GM23338 (cell line): ENCODE data around the gene EFNB3. TPM values are rescaled to one million over a fixed set of nuclear protein-coding genes. Genes with fewer than 3 reads are reported as not detected.
A peak's percentile ranks its signal among the peaks of the same experiment; 100 is the strongest.

Experiments used
- ATAC-seq: fragments of 200-7000 bp; cut with Tn5 transposase; 3 replicates; pipeline ENCODE4 v1.9.1; 2020
- DNase-seq: peaks from one replicate; pipeline ENCODE4 v3.0.0-alpha.2; 2015; ENCODE audit warnings: low spot score
- H2AFZ ChIP-seq: fragments of 200-600 bp; sonication (generic); 2 replicates; pipeline ENCODE4 v1.8.0; 2016; ENCODE audit warnings: antibody characterized with exemption, mild to moderate bottlenecking, moderate library complexity
- H3F3A ChIP-seq: fragments of 200-600 bp; sonication (generic); replicated peaks from 2 replicates; pipeline ENCODE4 v1.8.0; 2017; ENCODE audit warnings: antibody characterized with exemption, mixed run types, low read depth
- H3K27ac ChIP-seq: fragments of 200-600 bp; sonication (generic); 2 replicates; pipeline ENCODE4 v1.6.1; 2016; ENCODE audit warnings: low read depth
- H3K27me3 ChIP-seq: fragments of 200-600 bp; sonication (generic); 2 replicates; pipeline ENCODE4 v1.8.0; 2016; ENCODE audit warnings: mild to moderate bottlenecking, mixed run types, moderate library complexity; ENCODE audit not compliant: insufficient read depth
- H3K36me3 ChIP-seq: fragments of 200-600 bp; sonication (generic); 2 replicates; pipeline ENCODE4 v1.8.0; 2016; ENCODE audit warnings: mild to moderate bottlenecking; ENCODE audit not compliant: insufficient read depth
- H3K4me1 ChIP-seq: fragments of 200-600 bp; sonication (generic); 2 replicates; pipeline ENCODE4 v1.8.0; 2016; ENCODE audit warnings: mild to moderate bottlenecking, moderate library complexity; ENCODE audit not compliant: insufficient read depth
- H3K4me2 ChIP-seq: fragments of 200-600 bp; sonication (generic); 2 replicates; pipeline ENCODE4 v1.7.1; 2017; ENCODE audit warnings: mixed run types
- H3K4me3 ChIP-seq: fragments of 200-600 bp; sonication (generic); 2 replicates; pipeline ENCODE4 v1.6.1; 2016; ENCODE audit warnings: mixed run types
- H3K79me2 ChIP-seq: fragments of 200-600 bp; sonication (generic); replicated peaks from 2 replicates; pipeline ENCODE4 v1.8.0; 2017; ENCODE audit warnings: mild to moderate bottlenecking; ENCODE audit not compliant: insufficient read depth
- H3K9me2 ChIP-seq: fragments of 200-600 bp; sonication (generic); 2 replicates; pipeline ENCODE4 v1.8.0; 2017; ENCODE audit not compliant: insufficient read depth
- H4K20me1 ChIP-seq: fragments of 200-600 bp; sonication (generic); replicated peaks from 2 replicates; pipeline ENCODE4 v1.8.0; 2017; ENCODE audit warnings: mild to moderate bottlenecking; ENCODE audit not compliant: insufficient read depth
- H3K27ac Mint-ChIP-seq: 2 replicates; pipeline ENCODE4 v1.8.0; 2020; ENCODE audit warnings: inconsistent platforms, mild to moderate bottlenecking, moderate library complexity, mixed read lengths
- H3K27me3 Mint-ChIP-seq: 3 replicates; pipeline ENCODE4 v1.8.0; 2022; ENCODE audit warnings: low read depth, mild to moderate bottlenecking, moderate library complexity, mixed read lengths, inconsistent platforms; ENCODE audit not compliant: insufficient read depth, poor library complexity
- H3K36me3 Mint-ChIP-seq: 3 replicates; pipeline ENCODE4 v1.8.0; 2021; ENCODE audit warnings: low read depth, mild to moderate bottlenecking, inconsistent platforms, moderate library complexity, mixed read lengths
- H3K4me1 Mint-ChIP-seq: 3 replicates; pipeline ENCODE4 v1.8.0; 2020; ENCODE audit warnings: mild to moderate bottlenecking, inconsistent platforms, mixed read lengths
- H3K4me3 Mint-ChIP-seq: 3 replicates; pipeline ENCODE4 v1.8.0; 2021; ENCODE audit warnings: moderate library complexity, mild to moderate bottlenecking, inconsistent platforms, mixed read lengths
- H3K9me3 Mint-ChIP-seq: 3 replicates; pipeline ENCODE4 v1.8.0; 2020; ENCODE audit warnings: moderate library complexity, mild to moderate bottlenecking, inconsistent platforms, mixed read lengths
- CREB1 ChIP-seq: fragments of 250-450 bp; sonication (Bioruptor Pico); IDR thresholded peaks from 2 replicates; pipeline ENCODE4 v1.5.0; 2020; ENCODE audit warnings: low read depth, mild to moderate bottlenecking, moderate library complexity
- EZH2 ChIP-seq: fragments of 200-600 bp; sonication (generic); IDR thresholded peaks from one replicate; pipeline ENCODE4 v1.8.0; 2017; ENCODE audit warnings: antibody characterized with exemption, mild to moderate bottlenecking, low read depth; ENCODE audit not compliant: unreplicated experiment
- EZH2phosphoT487 ChIP-seq: fragments of 200-600 bp; sonication (generic); IDR thresholded peaks from one replicate; pipeline ENCODE4 v1.8.1; 2018; ENCODE audit warnings: antibody characterized with exemption; ENCODE audit not compliant: unreplicated experiment
- JUNB ChIP-seq: IDR thresholded peaks from one replicate; pipeline ENCODE4 v1.6.1; 2016; ENCODE audit warnings: antibody characterized with exemption; ENCODE audit not compliant: unreplicated experiment
- NANOG ChIP-seq: IDR thresholded peaks from 2 replicates; pipeline ENCODE4 v1.6.1; 2016; ENCODE audit warnings: antibody characterized with exemption, borderline replicate concordance
- POLR2AphosphoS5 ChIP-seq: IDR thresholded peaks from 2 replicates; pipeline ENCODE4 v1.6.1; 2016; ENCODE audit warnings: antibody characterized with exemption, low read depth
- STAT1 ChIP-seq: IDR thresholded peaks from one replicate; pipeline ENCODE4 v1.6.1; 2016; ENCODE audit warnings: antibody characterized with exemption; ENCODE audit not compliant: unreplicated experiment
- ZNF114 ChIP-seq: fragments of 250-450 bp; sonication (Bioruptor Pico); IDR thresholded peaks from 2 replicates; pipeline ENCODE4 v1.5.0; 2020; ENCODE audit warnings: mild to moderate bottlenecking, moderate library complexity
- ZNF331 ChIP-seq: fragments of 250-450 bp; sonication (Bioruptor Pico); IDR thresholded peaks from 2 replicates; pipeline ENCODE4 v1.5.0; 2020; ENCODE audit warnings: low read depth, mild to moderate bottlenecking, moderate library complexity
- polyA plus RNA-seq: library from polyadenylated mRNA; unstranded; fragments of >200 nt; fragmentation: Nextera tagmentation; extraction: Ambion mirVana; gene quantifications from 2 replicates; pipeline ENCODE4 v1.2.1, GENCODE V29; 2016
- total RNA-seq: library from RNA; depleted of rRNA; stranded (reverse); fragments of >200 nt; shearing (Covaris generic); gene quantifications from 2 replicates; pipeline ENCODE4 v1.2.3, GENCODE V29; 2014
- TF ChIP-seq, protein P1 (sequence below): IDR thresholded peaks from one replicate; pipeline ENCODE4 v1.6.1; 2018; ENCODE audit warnings: antibody characterized with exemption; ENCODE audit not compliant: unreplicated experiment
- TF ChIP-seq, protein P2 (sequence below): IDR thresholded peaks from 2 replicates; pipeline ENCODE4 v1.6.1; 2016; ENCODE audit warnings: antibody characterized with exemption
- TF ChIP-seq, protein P3 (sequence below): fragments of 250-450 bp; sonication (Bioruptor Pico); IDR thresholded peaks from 2 replicates; pipeline ENCODE4 v1.5.0; 2020; ENCODE audit warnings: mild to moderate bottlenecking, moderate library complexity
- TF ChIP-seq, protein P4 (sequence below), 2 experiments: fragments of 200-600 bp in 1 of 2; sonication (generic) in 1 of 2; conservative IDR thresholded peaks; 2 replicates each; pipeline versions ENCODE4 v1.5.1 to v1.6.1; 2016 to 2017; ENCODE audit warnings: antibody characterized with exemption in 2 of 2, low read depth in 2 of 2, mild to moderate bottlenecking in 2 of 2, moderate library complexity in 1 of 2

Gene EFNB3
- total and polyA plus RNA-seq, 2 experiments from 2014 or later: 4.2 to 11.5 TPM

DNA sequence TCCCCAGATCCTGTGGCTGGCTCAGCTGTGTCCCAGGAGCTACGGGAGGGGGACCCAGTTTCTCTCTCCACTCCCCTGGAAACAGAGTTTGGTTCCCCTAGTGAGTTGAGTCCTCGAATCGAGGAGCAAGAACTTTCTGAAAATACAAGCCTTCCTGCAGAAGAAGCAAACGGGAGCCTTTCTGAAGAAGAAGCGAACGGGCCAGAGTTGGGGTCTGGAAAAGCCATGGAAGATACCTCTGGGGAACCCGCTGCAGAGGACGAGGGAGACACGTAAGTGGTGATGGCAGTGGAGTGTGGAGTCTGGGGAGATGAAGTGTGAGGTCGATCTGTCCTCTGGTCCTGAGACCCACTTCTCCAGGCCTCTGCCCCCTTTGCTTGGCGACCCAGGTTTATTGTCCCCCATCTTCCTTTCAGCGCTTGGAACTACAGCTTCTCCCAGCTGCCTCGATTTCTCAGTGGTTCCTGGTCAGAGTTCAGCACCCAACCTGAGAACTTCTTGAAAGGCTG, 16.1 kb upstream of the EFNB3 start:
- H3K27ac ChIP-seq: peak overlapping the region; percentile 28; the same call in 1 of the 2 replicates
- H3K27me3 Mint-ChIP-seq: peaks cover 41% of the 10 kb centered on the region
- H3K27ac Mint-ChIP-seq: peak overlapping the region; percentile 40; the same call in 1 of the 2 replicates

More for the DNA sequence above, 16.1 kb upstream of the EFNB3 start:
- H3K79me2 ChIP-seq: peaks cover 45% of the 10 kb centered on the region
- H4K20me1 ChIP-seq: peaks cover 9% of the 10 kb centered on the region
- Mint-ChIP-seq H3K4me1 (peaks cover 26% of the 10 kb centered on the region), H3K36me3 (peaks cover 49% of the 10 kb centered on the region), H3K9me3 (no peaks in the 10 kb centered on the region; the same call in 2 of the 3 replicates), H3K4me3 (peak overlapping the region; percentile 96)
- ATAC-seq: no peak
- TF ChIP-seq, protein P1, sequence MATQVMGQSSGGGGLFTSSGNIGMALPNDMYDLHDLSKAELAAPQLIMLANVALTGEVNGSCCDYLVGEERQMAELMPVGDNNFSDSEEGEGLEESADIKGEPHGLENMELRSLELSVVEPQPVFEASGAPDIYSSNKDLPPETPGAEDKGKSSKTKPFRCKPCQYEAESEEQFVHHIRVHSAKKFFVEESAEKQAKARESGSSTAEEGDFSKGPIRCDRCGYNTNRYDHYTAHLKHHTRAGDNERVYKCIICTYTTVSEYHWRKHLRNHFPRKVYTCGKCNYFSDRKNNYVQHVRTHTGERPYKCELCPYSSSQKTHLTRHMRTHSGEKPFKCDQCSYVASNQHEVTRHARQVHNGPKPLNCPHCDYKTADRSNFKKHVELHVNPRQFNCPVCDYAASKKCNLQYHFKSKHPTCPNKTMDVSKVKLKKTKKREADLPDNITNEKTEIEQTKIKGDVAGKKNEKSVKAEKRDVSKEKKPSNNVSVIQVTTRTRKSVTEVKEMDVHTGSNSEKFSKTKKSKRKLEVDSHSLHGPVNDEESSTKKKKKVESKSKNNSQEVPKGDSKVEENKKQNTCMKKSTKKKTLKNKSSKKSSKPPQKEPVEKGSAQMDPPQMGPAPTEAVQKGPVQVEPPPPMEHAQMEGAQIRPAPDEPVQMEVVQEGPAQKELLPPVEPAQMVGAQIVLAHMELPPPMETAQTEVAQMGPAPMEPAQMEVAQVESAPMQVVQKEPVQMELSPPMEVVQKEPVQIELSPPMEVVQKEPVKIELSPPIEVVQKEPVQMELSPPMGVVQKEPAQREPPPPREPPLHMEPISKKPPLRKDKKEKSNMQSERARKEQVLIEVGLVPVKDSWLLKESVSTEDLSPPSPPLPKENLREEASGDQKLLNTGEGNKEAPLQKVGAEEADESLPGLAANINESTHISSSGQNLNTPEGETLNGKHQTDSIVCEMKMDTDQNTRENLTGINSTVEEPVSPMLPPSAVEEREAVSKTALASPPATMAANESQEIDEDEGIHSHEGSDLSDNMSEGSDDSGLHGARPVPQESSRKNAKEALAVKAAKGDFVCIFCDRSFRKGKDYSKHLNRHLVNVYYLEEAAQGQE: no peak
- TF ChIP-seq ZNF331: no peak
- TF ChIP-seq, protein P2, sequence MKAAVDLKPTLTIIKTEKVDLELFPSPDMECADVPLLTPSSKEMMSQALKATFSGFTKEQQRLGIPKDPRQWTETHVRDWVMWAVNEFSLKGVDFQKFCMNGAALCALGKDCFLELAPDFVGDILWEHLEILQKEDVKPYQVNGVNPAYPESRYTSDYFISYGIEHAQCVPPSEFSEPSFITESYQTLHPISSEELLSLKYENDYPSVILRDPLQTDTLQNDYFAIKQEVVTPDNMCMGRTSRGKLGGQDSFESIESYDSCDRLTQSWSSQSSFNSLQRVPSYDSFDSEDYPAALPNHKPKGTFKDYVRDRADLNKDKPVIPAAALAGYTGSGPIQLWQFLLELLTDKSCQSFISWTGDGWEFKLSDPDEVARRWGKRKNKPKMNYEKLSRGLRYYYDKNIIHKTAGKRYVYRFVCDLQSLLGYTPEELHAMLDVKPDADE: no peak
- TF ChIP-seq POLR2AphosphoS5: no peak
- no peak for TF ChIP-seq EZH2phosphoT487
- no peak for TF ChIP-seq ZNF114
- TF ChIP-seq, protein P3, sequence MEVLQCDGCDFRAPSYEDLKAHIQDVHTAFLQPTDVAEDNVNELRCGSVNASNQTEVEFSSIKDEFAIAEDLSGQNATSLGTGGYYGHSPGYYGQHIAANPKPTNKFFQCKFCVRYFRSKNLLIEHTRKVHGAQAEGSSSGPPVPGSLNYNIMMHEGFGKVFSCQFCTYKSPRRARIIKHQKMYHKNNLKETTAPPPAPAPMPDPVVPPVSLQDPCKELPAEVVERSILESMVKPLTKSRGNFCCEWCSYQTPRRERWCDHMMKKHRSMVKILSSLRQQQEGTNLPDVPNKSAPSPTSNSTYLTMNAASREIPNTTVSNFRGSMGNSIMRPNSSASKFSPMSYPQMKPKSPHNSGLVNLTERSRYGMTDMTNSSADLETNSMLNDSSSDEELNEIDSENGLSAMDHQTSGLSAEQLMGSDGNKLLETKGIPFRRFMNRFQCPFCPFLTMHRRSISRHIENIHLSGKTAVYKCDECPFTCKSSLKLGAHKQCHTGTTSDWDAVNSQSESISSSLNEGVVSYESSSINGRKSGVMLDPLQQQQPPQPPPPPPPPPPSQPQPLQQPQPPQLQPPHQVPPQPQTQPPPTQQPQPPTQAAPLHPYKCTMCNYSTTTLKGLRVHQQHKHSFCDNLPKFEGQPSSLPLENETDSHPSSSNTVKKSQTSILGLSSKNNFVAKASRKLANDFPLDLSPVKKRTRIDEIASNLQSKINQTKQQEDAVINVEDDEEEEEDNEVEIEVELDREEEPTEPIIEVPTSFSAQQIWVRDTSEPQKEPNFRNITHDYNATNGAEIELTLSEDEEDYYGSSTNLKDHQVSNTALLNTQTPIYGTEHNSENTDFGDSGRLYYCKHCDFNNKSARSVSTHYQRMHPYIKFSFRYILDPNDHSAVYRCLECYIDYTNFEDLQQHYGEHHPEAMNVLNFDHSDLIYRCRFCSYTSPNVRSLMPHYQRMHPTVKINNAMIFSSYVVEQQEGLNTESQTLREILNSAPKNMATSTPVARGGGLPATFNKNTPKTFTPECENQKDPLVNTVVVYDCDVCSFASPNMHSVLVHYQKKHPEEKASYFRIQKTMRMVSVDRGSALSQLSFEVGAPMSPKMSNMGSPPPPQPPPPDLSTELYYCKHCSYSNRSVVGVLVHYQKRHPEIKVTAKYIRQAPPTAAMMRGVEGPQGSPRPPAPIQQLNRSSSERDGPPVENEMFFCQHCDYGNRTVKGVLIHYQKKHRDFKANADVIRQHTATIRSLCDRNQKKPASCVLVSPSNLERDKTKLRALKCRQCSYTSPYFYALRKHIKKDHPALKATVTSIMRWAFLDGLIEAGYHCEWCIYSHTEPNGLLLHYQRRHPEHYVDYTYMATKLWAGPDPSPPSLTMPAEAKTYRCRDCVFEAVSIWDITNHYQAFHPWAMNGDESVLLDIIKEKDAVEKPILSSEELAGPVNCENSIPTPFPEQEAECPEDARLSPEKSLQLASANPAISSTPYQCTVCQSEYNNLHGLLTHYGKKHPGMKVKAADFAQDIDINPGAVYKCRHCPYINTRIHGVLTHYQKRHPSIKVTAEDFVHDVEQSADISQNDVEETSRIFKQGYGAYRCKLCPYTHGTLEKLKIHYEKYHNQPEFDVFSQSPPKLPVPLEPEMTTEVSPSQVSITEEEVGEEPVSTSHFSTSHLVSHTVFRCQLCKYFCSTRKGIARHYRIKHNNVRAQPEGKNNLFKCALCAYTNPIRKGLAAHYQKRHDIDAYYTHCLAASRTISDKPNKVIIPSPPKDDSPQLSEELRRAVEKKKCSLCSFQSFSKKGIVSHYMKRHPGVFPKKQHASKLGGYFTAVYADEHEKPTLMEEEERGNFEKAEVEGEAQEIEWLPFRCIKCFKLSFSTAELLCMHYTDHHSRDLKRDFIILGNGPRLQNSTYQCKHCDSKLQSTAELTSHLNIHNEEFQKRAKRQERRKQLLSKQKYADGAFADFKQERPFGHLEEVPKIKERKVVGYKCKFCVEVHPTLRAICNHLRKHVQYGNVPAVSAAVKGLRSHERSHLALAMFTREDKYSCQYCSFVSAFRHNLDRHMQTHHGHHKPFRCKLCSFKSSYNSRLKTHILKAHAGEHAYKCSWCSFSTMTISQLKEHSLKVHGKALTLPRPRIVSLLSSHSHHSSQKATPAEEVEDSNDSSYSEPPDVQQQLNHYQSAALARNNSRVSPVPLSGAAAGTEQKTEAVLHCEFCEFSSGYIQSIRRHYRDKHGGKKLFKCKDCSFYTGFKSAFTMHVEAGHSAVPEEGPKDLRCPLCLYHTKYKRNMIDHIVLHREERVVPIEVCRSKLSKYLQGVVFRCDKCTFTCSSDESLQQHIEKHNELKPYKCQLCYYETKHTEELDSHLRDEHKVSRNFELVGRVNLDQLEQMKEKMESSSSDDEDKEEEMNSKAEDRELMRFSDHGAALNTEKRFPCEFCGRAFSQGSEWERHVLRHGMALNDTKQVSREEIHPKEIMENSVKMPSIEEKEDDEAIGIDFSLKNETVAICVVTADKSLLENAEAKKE (CRISPR knock-in tag): no peak
- no peak for TF ChIP-seq STAT1
- TF ChIP-seq, protein P4, sequence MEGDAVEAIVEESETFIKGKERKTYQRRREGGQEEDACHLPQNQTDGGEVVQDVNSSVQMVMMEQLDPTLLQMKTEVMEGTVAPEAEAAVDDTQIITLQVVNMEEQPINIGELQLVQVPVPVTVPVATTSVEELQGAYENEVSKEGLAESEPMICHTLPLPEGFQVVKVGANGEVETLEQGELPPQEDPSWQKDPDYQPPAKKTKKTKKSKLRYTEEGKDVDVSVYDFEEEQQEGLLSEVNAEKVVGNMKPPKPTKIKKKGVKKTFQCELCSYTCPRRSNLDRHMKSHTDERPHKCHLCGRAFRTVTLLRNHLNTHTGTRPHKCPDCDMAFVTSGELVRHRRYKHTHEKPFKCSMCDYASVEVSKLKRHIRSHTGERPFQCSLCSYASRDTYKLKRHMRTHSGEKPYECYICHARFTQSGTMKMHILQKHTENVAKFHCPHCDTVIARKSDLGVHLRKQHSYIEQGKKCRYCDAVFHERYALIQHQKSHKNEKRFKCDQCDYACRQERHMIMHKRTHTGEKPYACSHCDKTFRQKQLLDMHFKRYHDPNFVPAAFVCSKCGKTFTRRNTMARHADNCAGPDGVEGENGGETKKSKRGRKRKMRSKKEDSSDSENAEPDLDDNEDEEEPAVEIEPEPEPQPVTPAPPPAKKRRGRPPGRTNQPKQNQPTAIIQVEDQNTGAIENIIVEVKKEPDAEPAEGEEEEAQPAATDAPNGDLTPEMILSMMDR (conservative IDR thresholded peaks at IDR 0.05; ENCODE audit: low read depth in 2 of 2): no peak
- TF ChIP-seq JUNB: no peak
- TF ChIP-seq EZH2: no peak
- no peak for TF ChIP-seq CREB1 (CRISPR knock-in tag)
- no peak for TF ChIP-seq NANOG
- no peaks in the 10 kb centered on the region for H3K36me3 ChIP-seq
- H2AFZ ChIP-seq: peak overlapping the region; percentile 50; the same call in 1 of the 2 replicates
- peak; percentile 14 for DNase-seq
- peak overlapping the region; percentile 94 for H3K4me3 ChIP-seq
- H3K4me1 ChIP-seq: peaks cover 15% of the 10 kb centered on the region
- no peaks in the 10 kb centered on the region for H3K9me2 ChIP-seq
- no peaks in the 10 kb centered on the region for H3K27me3 ChIP-seq
- peak overlapping the region; percentile 98 for H3K4me2 ChIP-seq
- H3F3A ChIP-seq: peaks cover 15% of the 10 kb centered on the region
